ENCODE measurements around the gene CASK.

Gene CASK

DNA sequence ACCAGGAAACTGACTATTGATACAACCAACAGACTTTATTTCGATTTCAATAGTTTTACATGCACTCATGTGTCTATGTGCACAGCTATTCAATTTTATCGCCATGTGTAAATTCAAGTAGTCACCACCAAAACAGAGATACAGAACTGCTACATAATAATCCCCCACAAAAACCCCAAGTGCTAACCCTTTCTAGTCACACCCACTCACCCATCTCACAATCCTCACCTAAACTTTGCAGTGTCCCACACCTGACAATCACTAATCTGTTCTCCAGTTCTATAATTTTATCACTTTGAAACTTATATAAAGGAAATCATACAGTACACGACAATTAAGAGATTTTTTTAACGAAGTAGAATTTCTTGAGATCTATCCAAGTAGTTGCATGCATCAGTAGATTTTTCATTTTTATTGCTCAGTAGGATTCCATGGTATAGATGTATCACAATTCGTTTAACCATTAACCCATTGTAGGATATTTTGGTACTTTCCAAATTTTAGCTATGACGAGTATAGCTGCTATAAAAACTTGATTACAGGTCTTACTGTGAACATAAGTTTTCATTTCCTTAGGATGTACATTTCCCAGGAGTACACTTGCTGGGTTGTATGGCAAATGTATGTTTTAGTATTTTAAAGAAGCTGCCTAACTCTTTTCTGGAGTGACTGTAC is 85.9 kb downstream of the CASK start:
- no peak overlapping the region for H4K91ac ChIP-seq (ENCODE audit: low read length)
- no peak overlapping the region for H2BK120ac ChIP-seq (ENCODE audit: low read depth, low read length)
- H3K14ac ChIP-seq (ENCODE audit: low read length in 2 of 2): no peak overlapping the region
- H3K18ac ChIP-seq (ENCODE audit: low read depth in 1 of 2, low read length in 2 of 2): no peak overlapping the region
- DNase-seq: no peak
- no peak overlapping the region for H4K8ac ChIP-seq (ENCODE audit: low read length)
- no peak overlapping the region for H2BK5ac ChIP-seq (ENCODE audit: low read depth, low read length, poor library complexity, severe bottlenecking)
- no peak overlapping the region for H3K4me2 ChIP-seq (ENCODE audit: low read length, poor library complexity, severe bottlenecking)
- WGBS: 98% methylated on average over 3 of the region's 6 CpGs
- no peak overlapping the region for H3K9ac ChIP-seq (ENCODE audit: low read length)
- H3K27ac ChIP-seq (ENCODE audit: low read length, poor library complexity, severe bottlenecking): no peak overlapping the region
- H3K27me3 ChIP-seq (ENCODE audit: control insufficient read depth in 1 of 2, insufficient read depth in 1 of 2, low read length in 2 of 2): no peaks in the 10 kb centered on the region
- no peaks in the 10 kb centered on the region for H3K79me1 ChIP-seq (replicated peaks; ENCODE audit: low read length, poor library complexity, severe bottlenecking)
- no peak overlapping the region for H2BK12ac ChIP-seq (ENCODE audit: low read length in 2 of 2)
- no peak overlapping the region for H2BK15ac ChIP-seq (ENCODE audit: low read depth, poor library complexity, severe bottlenecking)
- peaks cover 11% of the 10 kb centered on the region for H3K9me3 ChIP-seq (ENCODE audit: control insufficient read depth, low read length)
- H3K4me1 ChIP-seq (ENCODE audit: control insufficient read depth, insufficient read depth, low read depth, low read length): no peaks in the 10 kb centered on the region
- no peak overlapping the region for H3K4ac ChIP-seq (ENCODE audit: low read depth in 1 of 2, low read length in 2 of 2)
- H3K4me3 ChIP-seq (ENCODE audit: insufficient read depth in 1 of 2, low read depth in 1 of 2, low read length in 2 of 2): no peak overlapping the region
- no peak overlapping the region for H2AK5ac ChIP-seq (ENCODE audit: low read length, severe bottlenecking)
- H3K23ac ChIP-seq (ENCODE audit: low read length in 2 of 2): no peak overlapping the region
- no peaks in the 10 kb centered on the region for H3K36me3 ChIP-seq (ENCODE audit: control insufficient read depth in 1 of 2, insufficient read depth in 2 of 2, low read depth in 1 of 2, low read length in 2 of 2)
- no peak overlapping the region for H2AFZ ChIP-seq (ENCODE audit: low read depth, low read length)

DNA sequence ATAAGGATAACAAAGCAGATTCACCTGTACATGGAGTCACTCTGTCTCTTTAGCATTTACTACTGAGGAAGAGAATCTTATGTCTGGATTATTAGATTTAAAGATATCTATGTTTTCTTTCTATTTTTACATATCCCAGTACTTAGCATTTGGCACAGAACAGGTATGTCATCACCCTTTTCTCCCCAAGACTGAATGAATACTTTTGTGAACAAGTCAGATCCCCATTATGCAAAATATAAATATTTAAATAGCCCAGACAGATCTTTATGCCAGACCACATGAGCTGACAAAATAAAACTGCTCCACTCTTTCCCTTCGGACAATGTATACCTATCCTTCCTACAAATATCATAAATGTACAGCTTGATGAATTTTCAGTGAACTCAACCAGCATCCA is 94.5 kb downstream of the CASK start:
- no peak overlapping the region for H4K91ac ChIP-seq (ENCODE audit: low read length)
- H3K4me2 ChIP-seq (ENCODE audit: low read length, poor library complexity, severe bottlenecking): no peak overlapping the region
- peaks cover 3% of the 10 kb centered on the region for H3K4me1 ChIP-seq (ENCODE audit: control insufficient read depth, insufficient read depth, low read depth, low read length)
- no peak overlapping the region for H2BK120ac ChIP-seq (ENCODE audit: low read depth, low read length)
- H2AFZ ChIP-seq (ENCODE audit: low read depth, low read length): no peak overlapping the region
- no peak overlapping the region for H3K4ac ChIP-seq (ENCODE audit: low read depth in 1 of 2, low read length in 2 of 2)
- 90% methylated on average over 1 of the region's 1 CpG for WGBS
- H4K8ac ChIP-seq (ENCODE audit: low read length): no peak overlapping the region
- no peak overlapping the region for H2BK5ac ChIP-seq (ENCODE audit: low read depth, low read length, poor library complexity, severe bottlenecking)
- H3K9ac ChIP-seq (ENCODE audit: low read length): no peak overlapping the region
- H3K14ac ChIP-seq (ENCODE audit: low read length in 2 of 2): no peak overlapping the region
- no peak overlapping the region for H3K4me3 ChIP-seq (ENCODE audit: insufficient read depth in 1 of 2, low read depth in 1 of 2, low read length in 2 of 2)
- H2BK12ac ChIP-seq (ENCODE audit: low read length in 2 of 2): no peak overlapping the region
- no peak overlapping the region for H3K23ac ChIP-seq (ENCODE audit: low read length in 2 of 2)
- H2BK15ac ChIP-seq (ENCODE audit: low read depth, poor library complexity, severe bottlenecking): no peak overlapping the region
- no peak overlapping the region for H3K18ac ChIP-seq (ENCODE audit: low read depth in 1 of 2, low read length in 2 of 2)
- H3K36me3 ChIP-seq (ENCODE audit: control insufficient read depth in 1 of 2, insufficient read depth in 2 of 2, low read depth in 1 of 2, low read length in 2 of 2): no peaks in the 10 kb centered on the region
- H3K27ac ChIP-seq (ENCODE audit: low read length, poor library complexity, severe bottlenecking): no peak overlapping the region
- H3K27me3 ChIP-seq (ENCODE audit: control insufficient read depth in 1 of 2, insufficient read depth in 1 of 2, low read length in 2 of 2): no peaks in the 10 kb centered on the region
- no peak for DNase-seq
- H2AK5ac ChIP-seq (ENCODE audit: low read length, severe bottlenecking): no peak overlapping the region
- H3K9me3 ChIP-seq (ENCODE audit: control insufficient read depth, low read length): no peaks in the 10 kb centered on the region
- H3K79me1 ChIP-seq (replicated peaks; ENCODE audit: low read length, poor library complexity, severe bottlenecking): peaks cover 7% of the 10 kb centered on the region

DNA sequence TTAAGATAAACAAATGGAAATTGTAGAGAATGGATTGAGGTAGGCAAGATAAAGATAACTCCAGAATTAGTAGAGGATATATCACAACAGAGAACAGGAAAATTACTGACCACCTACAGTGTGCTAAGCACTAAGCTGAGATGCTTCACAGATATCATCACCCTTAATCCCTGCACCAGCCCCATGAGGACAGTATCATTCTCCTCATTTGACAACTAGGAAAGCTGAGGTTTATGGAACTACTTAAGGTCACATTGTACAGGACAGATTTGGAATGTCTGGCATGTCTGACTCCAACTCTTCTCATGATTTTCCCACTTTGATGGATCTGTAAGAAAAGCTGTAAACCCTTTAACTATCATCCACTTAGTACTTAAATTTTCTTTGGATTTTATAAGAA is 95.5 kb downstream of the CASK start:
- Histone ChIP-seq H2BK12ac (ENCODE audit: low read length in 2 of 2) (no peak overlapping the region), H3K23ac (ENCODE audit: low read length in 2 of 2) (no peak overlapping the region), H2AFZ (ENCODE audit: low read depth, low read length) (no peak overlapping the region), H3K79me1 (replicated peaks; ENCODE audit: low read length, poor library complexity, severe bottlenecking) (peaks cover 7% of the 10 kb centered on the region), H2BK15ac (ENCODE audit: low read depth, poor library complexity, severe bottlenecking) (no peak overlapping the region), H3K4ac (ENCODE audit: low read depth in 1 of 2, low read length in 2 of 2) (no peak overlapping the region), H4K91ac (ENCODE audit: low read length) (no peak overlapping the region), H4K8ac (ENCODE audit: low read length) (no peak overlapping the region), H3K9me3 (ENCODE audit: control insufficient read depth, low read length) (no peaks in the 10 kb centered on the region), H3K18ac (ENCODE audit: low read depth in 1 of 2, low read length in 2 of 2) (no peak overlapping the region), H3K9ac (ENCODE audit: low read length) (no peak overlapping the region), H2AK5ac (ENCODE audit: low read length, severe bottlenecking) (no peak overlapping the region), H3K36me3 (ENCODE audit: control insufficient read depth in 1 of 2, insufficient read depth in 2 of 2, low read depth in 1 of 2, low read length in 2 of 2) (no peaks in the 10 kb centered on the region), H3K27ac (ENCODE audit: low read length, poor library complexity, severe bottlenecking) (peak overlapping the region; percentile 43), H3K4me3 (ENCODE audit: insufficient read depth in 1 of 2, low read depth in 1 of 2, low read length in 2 of 2) (no peak overlapping the region), H2BK5ac (ENCODE audit: low read depth, low read length, poor library complexity, severe bottlenecking) (no peak overlapping the region), H3K14ac (ENCODE audit: low read length in 2 of 2) (no peak overlapping the region), H3K27me3 (ENCODE audit: control insufficient read depth in 1 of 2, insufficient read depth in 1 of 2, low read length in 2 of 2) (no peaks in the 10 kb centered on the region), H2BK120ac (ENCODE audit: low read depth, low read length) (no peak overlapping the region), H3K4me2 (ENCODE audit: low read length, poor library complexity, severe bottlenecking) (no peak overlapping the region), H3K4me1 (ENCODE audit: control insufficient read depth, insufficient read depth, low read depth, low read length) (peaks cover 3% of the 10 kb centered on the region)
- DNase-seq: peak; percentile 67

GRCh38 chrX:41825796-41826195 is 97.6 kb downstream of the CASK start:
- Histone ChIP-seq H3K4me1 (ENCODE audit: control insufficient read depth, insufficient read depth, low read depth, low read length) (peaks cover 3% of the 10 kb centered on the region), H2BK15ac (ENCODE audit: low read depth, poor library complexity, severe bottlenecking) (no peak overlapping the region), H4K91ac (ENCODE audit: low read length) (no peak overlapping the region), H2BK12ac (ENCODE audit: low read length in 2 of 2) (no peak overlapping the region), H3K4me2 (ENCODE audit: low read length, poor library complexity, severe bottlenecking) (no peak overlapping the region), H3K27me3 (ENCODE audit: control insufficient read depth in 1 of 2, insufficient read depth in 1 of 2, low read length in 2 of 2) (no peaks in the 10 kb centered on the region), H2BK5ac (ENCODE audit: low read depth, low read length, poor library complexity, severe bottlenecking) (no peak overlapping the region), H2AFZ (ENCODE audit: low read depth, low read length) (no peak overlapping the region), H4K8ac (ENCODE audit: low read length) (no peak overlapping the region), H3K27ac (ENCODE audit: low read length, poor library complexity, severe bottlenecking) (no peak overlapping the region), H3K9ac (ENCODE audit: low read length) (no peak overlapping the region), H3K18ac (ENCODE audit: low read depth in 1 of 2, low read length in 2 of 2) (no peak overlapping the region), H3K79me1 (replicated peaks; ENCODE audit: low read length, poor library complexity, severe bottlenecking) (peaks cover 5% of the 10 kb centered on the region), H3K14ac (ENCODE audit: low read length in 2 of 2) (no peak overlapping the region), H3K36me3 (ENCODE audit: control insufficient read depth in 1 of 2, insufficient read depth in 2 of 2, low read depth in 1 of 2, low read length in 2 of 2) (no peaks in the 10 kb centered on the region), H3K9me3 (ENCODE audit: control insufficient read depth, low read length) (peaks cover 7% of the 10 kb centered on the region), H3K23ac (ENCODE audit: low read length in 2 of 2) (no peak overlapping the region), H2BK120ac (ENCODE audit: low read depth, low read length) (no peak overlapping the region), H3K4ac (ENCODE audit: low read depth in 1 of 2, low read length in 2 of 2) (no peak overlapping the region), H3K4me3 (ENCODE audit: insufficient read depth in 1 of 2, low read depth in 1 of 2, low read length in 2 of 2) (no peak overlapping the region), H2AK5ac (ENCODE audit: low read length, severe bottlenecking) (no peak overlapping the region)
- no CpG with 5 or more reads among the region's 2 CpGs for WGBS
- no peak for DNase-seq

Data from mesenchymal stem cell (in vitro differentiated cells and primary cell).